Common myeloid progenitor, CD34-positive (primary cell): ENCODE measurements around the gene BUD23.

Experiments used
- CTCF ChIA-PET: fragments of 350-600 bp; sonication (Branson Sonifier 250); formaldehyde crosslinking; loops from one replicate; lab custom pipeline; 2021; ENCODE audit warnings: antibody characterized with exemption; lab: Charles Lee
- POLR2A ChIA-PET: fragments of 350-600 bp; sonication (Branson Sonifier 250); formaldehyde crosslinking; loops from one replicate; lab custom pipeline; 2021; ENCODE audit warnings: antibody characterized with exemption; lab: Charles Lee
- DNase-seq, 3 donors: peaks; one replicate each; pipeline versions ENCODE4 v3.0.0 to v3.0.0-alpha.2; 2013
- H3K27ac ChIP-seq, 2 experiments: 1 replicate in 1 of 2; 2 replicates in 1 of 2; pipeline ENCODE4 v1.7.0; 2013; ENCODE audit warnings: inconsistent platforms in 2 of 2, low read length in 2 of 2, mild to moderate bottlenecking in 2 of 2, low read depth in 1 of 2, moderate library complexity in 1 of 2; ENCODE audit not compliant: severe bottlenecking in 2 of 2, insufficient read depth in 1 of 2, poor library complexity in 1 of 2
- H3K27me3 ChIP-seq, 5 experiments: replicated peaks in 2 of 5; 1 replicate in 3 of 5; 2 replicates in 2 of 5; pipeline versions ENCODE4 v1.6.1 to v1.7.0; 2013; ENCODE audit warnings: low read length in 4 of 5, mild to moderate bottlenecking in 2 of 5, moderate library complexity in 2 of 5, inconsistent platforms in 1 of 5; ENCODE audit not compliant: insufficient read depth in 5 of 5, control insufficient read depth in 4 of 5
- H3K36me3 ChIP-seq, 4 experiments: 1 replicate in 2 of 4; 2 replicates in 2 of 4; pipeline versions ENCODE4 v1.6.1 to v1.7.0; 2013; ENCODE audit warnings: low read length in 3 of 4, control low read depth in 1 of 4, mild to moderate bottlenecking in 1 of 4; ENCODE audit not compliant: control insufficient read depth in 4 of 4, insufficient read depth in 4 of 4
- H3K4me1 ChIP-seq, 4 experiments: 1 replicate in 3 of 4; 2 replicates in 1 of 4; pipeline versions ENCODE4 v1.6.1 to v1.7.1; 2013; ENCODE audit warnings: low read length in 3 of 4, mild to moderate bottlenecking in 3 of 4, control low read depth in 1 of 4, inconsistent platforms in 1 of 4, moderate library complexity in 1 of 4; ENCODE audit not compliant: control insufficient read depth in 4 of 4, insufficient read depth in 4 of 4; ENCODE audit errors: control extremely low read depth in 1 of 4
- H3K4me3 ChIP-seq, 7 experiments: 1 replicate in 4 of 7; 2 replicates in 3 of 7; pipeline versions ENCODE4 v1.5.1 to v1.7.0; 2013; ENCODE audit warnings: mild to moderate bottlenecking in 7 of 7, low read length in 6 of 7, moderate library complexity in 6 of 7, inconsistent platforms in 2 of 7, low read depth in 2 of 7, control low read depth in 1 of 7; ENCODE audit not compliant: insufficient read depth in 4 of 7, control insufficient read depth in 1 of 7; ENCODE audit errors: extremely low read depth in 1 of 7
- H3K9me3 ChIP-seq, 5 experiments: 1 replicate in 4 of 5; 2 replicates in 1 of 5; pipeline versions ENCODE4 v1.6.1 to v1.7.1; 2013; ENCODE audit warnings: low read length in 4 of 5, mild to moderate bottlenecking in 2 of 5, inconsistent platforms in 1 of 5, low read depth in 1 of 5, moderate library complexity in 1 of 5; ENCODE audit not compliant: control insufficient read depth in 4 of 5, insufficient read depth in 2 of 5; ENCODE audit errors: control extremely low read depth in 1 of 5
- WGBS: methylation state at CpG from one replicate; pipeline ENCODE4 v1.1.5; 2013; ENCODE audit not compliant: insufficient coverage; 5-methylcytosine and 5-hydroxymethylcytosine counted together

The BUD23 gene

DNA sequence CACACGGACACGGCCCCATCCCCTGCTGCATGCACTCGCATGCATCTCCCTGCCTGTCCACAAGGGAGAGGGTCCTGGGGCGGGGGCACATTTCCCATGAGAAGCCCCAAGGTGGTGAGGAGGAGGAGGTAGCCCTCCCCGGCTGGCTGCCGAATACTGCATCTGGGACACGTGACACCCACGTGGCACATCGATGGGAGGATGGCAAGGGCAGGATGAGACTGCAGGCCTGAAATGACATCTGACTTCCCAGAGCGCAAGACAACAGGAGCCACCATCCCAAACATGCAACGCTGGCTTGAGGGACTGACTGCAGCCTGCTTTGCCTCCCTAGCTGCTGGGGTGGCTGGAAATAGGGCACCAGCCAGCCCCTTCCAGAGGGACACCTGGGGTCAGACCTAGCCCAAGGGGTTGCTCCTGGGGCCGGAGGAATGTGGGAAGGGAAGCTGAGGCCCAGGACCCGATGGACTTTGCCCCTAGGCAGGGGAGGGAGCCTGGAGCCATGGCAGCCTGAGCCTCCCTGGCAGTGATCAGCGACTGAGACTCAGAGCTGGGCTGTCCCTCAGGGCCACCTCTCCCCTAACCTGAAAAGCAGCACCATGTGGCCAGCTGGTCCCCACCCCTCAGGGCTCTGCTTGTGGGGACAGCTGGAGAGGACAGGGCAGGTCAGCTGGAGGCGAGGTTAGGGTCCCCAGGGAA lies 16.1 kb downstream of the BUD23 start:
- WGBS = 98% methylated on average over 14 of the region's 15 CpGs

DNA sequence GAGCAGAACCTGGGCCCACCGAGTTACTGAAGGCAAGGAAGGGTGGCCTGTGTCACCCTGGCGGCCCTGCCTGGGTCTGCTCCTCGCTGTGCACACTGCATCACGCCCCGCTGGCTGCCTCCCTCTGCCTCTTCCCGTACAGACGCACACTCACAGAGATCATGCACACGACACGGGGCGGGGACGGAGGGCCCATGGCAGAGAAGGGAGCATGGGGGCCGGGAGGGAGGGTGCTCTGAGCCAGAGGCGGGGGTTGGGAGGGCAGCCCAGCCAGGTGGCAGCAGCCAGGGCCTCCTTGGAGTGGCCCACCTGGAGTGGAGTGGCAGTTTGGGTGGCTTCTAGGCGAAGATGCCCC lies 16.6 kb downstream of the BUD23 start:
- Histone ChIP-seq H3K36me3 (peaks cover 4 to 45% (median 25%) of the 10 kb centered on the region in 4 experiments), H3K9me3 (no peaks in the 10 kb centered on the region), H3K27me3 (peaks cover 0 to 51% (median 26%) of the 10 kb centered on the region in 5 experiments), H3K4me1 (peaks cover 0 to 6% (median 1%) of the 10 kb centered on the region in 4 experiments), H3K27ac (no peak overlapping the region), H3K4me3 (no peak overlapping the region)
- 96% methylated on average over 14 of the region's 14 CpGs for WGBS
- no peak for DNase-seq
- ChIA-PET CTCF (interaction anchor here (1.0 to 1.7 kb wide), 6 partner anchors 9 to 93 kb away, joined by 4 to 9 read pairs (median 4); no protein-coding TSS in a partner anchor), POLR2A (no interaction called here)

More for the DNA sequence above, 16.1 kb downstream of the BUD23 start:
- no peak overlapping the region for H3K27ac ChIP-seq
- H3K4me3 ChIP-seq = no peak overlapping the region
- H3K9me3 ChIP-seq = no peaks in the 10 kb centered on the region
- ChIA-PET CTCF (interaction anchor here (0.6 to 3.0 kb wide), 4 partner anchors 9 to 227 kb away, joined by 3 to 10 read pairs (median 4); no protein-coding TSS in a partner anchor), POLR2A (no interaction called here)
- DNase-seq = no peak
- peaks cover 6 to 50% (median 30%) of the 10 kb centered on the region in 4 experiments for H3K36me3 ChIP-seq
- peaks cover 0 to 46% (median 24%) of the 10 kb centered on the region in 5 experiments for H3K27me3 ChIP-seq
- H3K4me1 ChIP-seq = peaks cover 0 to 6% (median 1%) of the 10 kb centered on the region in 4 experiments

DNA sequence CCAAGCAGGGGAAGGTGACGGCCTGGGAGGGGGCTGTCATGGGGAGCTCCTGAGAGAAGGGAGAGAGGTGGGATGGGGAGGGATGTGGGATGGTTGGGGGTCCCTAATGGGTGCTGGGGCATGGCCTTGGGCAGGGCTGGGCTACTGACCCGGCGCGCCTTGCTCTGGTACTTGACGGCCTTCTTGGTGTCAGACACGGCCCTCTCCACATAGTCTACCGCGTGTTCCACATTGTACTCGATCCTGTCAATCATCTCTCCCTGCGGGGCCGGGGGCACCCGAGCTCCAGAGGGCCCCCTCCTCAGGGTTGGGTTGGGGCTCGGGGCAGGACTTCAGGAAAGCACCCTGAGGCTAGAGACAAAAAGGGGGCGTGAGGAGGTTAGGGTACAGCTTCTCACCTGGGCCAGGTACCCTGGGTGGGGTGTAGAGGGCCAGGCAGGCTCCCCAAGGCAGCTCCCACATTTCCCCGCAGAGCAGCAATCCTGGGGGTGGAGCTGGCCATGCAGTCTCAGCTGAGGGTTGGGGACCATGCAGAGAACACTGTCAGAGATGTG lies 17.3 kb downstream of the BUD23 start:
- CTCF ChIA-PET = interaction anchor here (0.8 to 2.4 kb wide), 13 partner anchors 8 to 94 kb away, joined by 3 to 12 read pairs (median 4); no protein-coding TSS in a partner anchor
- peaks cover 4 to 39% (median 23%) of the 10 kb centered on the region in 4 experiments for H3K36me3 ChIP-seq
- no peak for DNase-seq
- WGBS = 94% methylated on average over 14 of the region's 15 CpGs
- H3K4me3 ChIP-seq = no peak overlapping the region
- POLR2A ChIA-PET = no interaction called here
- H3K27me3 ChIP-seq = peaks cover 0 to 57% (median 30%) of the 10 kb centered on the region in 5 experiments
- H3K4me1 ChIP-seq = peaks cover 0 to 6% (median 1%) of the 10 kb centered on the region in 4 experiments
- no peaks in the 10 kb centered on the region for H3K9me3 ChIP-seq
- no peak overlapping the region for H3K27ac ChIP-seq

DNA sequence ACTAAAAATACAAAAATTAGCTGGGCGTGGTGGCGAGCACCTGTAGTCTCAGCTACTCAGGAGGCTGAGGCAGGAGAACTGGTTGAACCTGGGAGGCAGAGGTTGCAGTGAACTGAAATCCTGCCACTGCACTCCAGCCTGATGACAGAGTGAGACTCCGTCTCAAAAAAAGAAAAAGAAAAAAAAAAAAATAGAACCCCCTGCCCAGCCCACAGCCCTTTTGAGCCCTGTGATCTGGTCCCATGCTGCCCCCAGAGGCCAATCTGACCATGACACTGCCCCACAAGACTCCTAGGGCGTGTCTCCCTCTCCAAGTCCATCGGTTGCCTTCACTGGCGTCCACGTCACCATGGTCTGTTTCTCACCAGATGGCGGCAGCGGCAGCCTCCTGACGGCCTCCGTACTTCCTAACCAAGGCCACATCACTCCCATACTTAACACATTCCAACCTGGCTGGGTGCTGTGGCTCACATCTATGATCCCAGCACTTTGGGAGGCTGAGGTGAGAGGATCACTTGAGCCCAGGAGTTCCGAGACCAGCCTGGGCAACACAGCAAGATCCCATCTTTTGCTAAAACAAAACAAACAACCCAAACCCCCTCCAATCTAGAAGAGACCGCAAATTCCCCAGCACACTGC lies 18.1 kb downstream of the BUD23 start:
- Histone ChIP-seq H3K27me3 (peaks cover 0 to 65% (median 30%) of the 10 kb centered on the region in 5 experiments), H3K9me3 (no peaks in the 10 kb centered on the region), H3K27ac (no peak overlapping the region), H3K4me1 (peaks cover 0 to 10% (median 3%) of the 10 kb centered on the region in 4 experiments), H3K4me3 (no peak overlapping the region), H3K36me3 (peaks cover 4 to 31% (median 17%) of the 10 kb centered on the region in 4 experiments)
- DNase-seq = peak in 2 of 3 donors; percentile 53 to 57
- CTCF ChIA-PET = interaction anchor here (0.8 to 2.4 kb wide), 18 partner anchors 9 to 94 kb away, joined by 3 to 12 read pairs (median 5); no protein-coding TSS in a partner anchor
- POLR2A ChIA-PET = no interaction called here
- WGBS = 72% methylated on average over 10 of the region's 13 CpGs

DNA sequence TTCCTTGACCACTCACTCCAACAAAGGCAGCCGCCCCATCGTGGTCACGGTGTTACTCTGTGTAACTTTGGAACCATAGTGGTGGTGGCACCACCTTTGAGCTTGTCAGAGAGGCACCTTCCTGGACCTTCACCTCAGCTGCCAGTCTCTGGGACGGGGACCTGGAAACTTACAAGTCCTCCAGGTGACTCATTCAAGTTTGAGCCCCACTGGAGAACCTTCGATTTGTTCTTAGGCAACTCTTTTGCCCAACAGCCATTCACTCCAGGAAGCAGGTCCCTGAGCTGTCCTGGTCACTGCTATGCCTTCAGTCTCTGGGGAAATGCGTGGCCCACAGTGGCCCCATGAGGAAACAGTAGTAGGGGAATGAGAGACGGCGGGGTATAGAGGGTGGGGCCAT lies 18.8 kb downstream of the BUD23 start:
- peaks cover 0 to 73% (median 33%) of the 10 kb centered on the region in 5 experiments for H3K27me3 ChIP-seq
- H3K27ac ChIP-seq = no peak overlapping the region
- CTCF ChIA-PET = interaction anchor here (0.7 to 2.4 kb wide), 12 partner anchors 10 to 95 kb away, joined by 3 to 12 read pairs (median 5); no protein-coding TSS in a partner anchor
- H3K9me3 ChIP-seq = no peaks in the 10 kb centered on the region
- POLR2A ChIA-PET = interaction anchor here (0.8 kb wide), 1 partner anchor 85 kb away, joined by 3 read pairs; no protein-coding TSS in a partner anchor
- H3K4me1 ChIP-seq = peaks cover 0 to 16% (median 5%) of the 10 kb centered on the region in 4 experiments
- H3K4me3 ChIP-seq = no peak overlapping the region
- peaks cover 0 to 24% (median 12%) of the 10 kb centered on the region in 4 experiments for H3K36me3 ChIP-seq
- 67% methylated on average over 3 of the region's 8 CpGs for WGBS
- no peak for DNase-seq

DNA sequence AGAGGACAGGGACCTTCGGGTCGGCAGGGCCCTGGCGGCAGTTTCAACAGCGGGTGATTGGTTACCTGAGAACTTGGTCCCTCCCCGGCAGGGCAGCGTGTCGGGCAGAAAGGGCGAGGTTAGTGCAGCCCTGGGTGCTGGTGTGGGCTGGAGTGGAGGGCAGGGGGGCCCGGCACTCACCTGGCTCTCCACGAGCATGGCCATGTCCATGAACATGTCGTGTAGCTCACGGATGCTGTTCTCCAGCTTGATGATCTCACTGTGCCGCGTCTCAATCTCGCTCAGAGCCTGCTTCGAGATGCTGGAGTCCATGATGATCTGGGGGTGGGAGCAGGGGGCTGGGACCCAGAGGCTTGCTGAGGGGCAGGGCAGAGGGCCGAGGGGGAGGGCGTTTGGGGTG lies 19.3 kb downstream of the BUD23 start:
- peaks cover 0 to 19% (median 6%) of the 10 kb centered on the region in 4 experiments for H3K4me1 ChIP-seq
- H3K36me3 ChIP-seq = peaks cover 0 to 19% (median 8%) of the 10 kb centered on the region in 4 experiments
- DNase-seq = no peak
- H3K27ac ChIP-seq = no peak overlapping the region
- POLR2A ChIA-PET = interaction anchor here (0.8 kb wide), 1 partner anchor 86 kb away, joined by 3 read pairs; no protein-coding TSS in a partner anchor
- no peak overlapping the region for H3K4me3 ChIP-seq
- WGBS = 85% methylated on average over 18 of the region's 18 CpGs
- peaks cover 0 to 76% (median 35%) of the 10 kb centered on the region in 5 experiments for H3K27me3 ChIP-seq
- no peaks in the 10 kb centered on the region for H3K9me3 ChIP-seq
- CTCF ChIA-PET = interaction anchor here (0.7 to 2.4 kb wide), 11 partner anchors 9 to 96 kb away, joined by 3 to 12 read pairs (median 5); no protein-coding TSS in a partner anchor
